ENCODE measurements around the gene LTV1. TPM values are rescaled to one million over a fixed set of nuclear protein-coding genes. Genes with fewer than 3 reads are reported as not detected.
"Not testable (repeated sequence)": the region's sequence is repeated elsewhere in the genome, so short reads cannot be mapped to it uniquely, and the experiment has no call there.

LTV1 gene
- total RNA-seq, 1 donor: 23.0 TPM

- no peak for DNase-seq (ENCODE audit: low read depth)
- peak overlapping the region; percentile 96 for H3K4me3 ChIP-seq (ENCODE audit: low read depth, low read length)
- no peak for TF ChIP-seq CTCF (IDR thresholded peaks at IDR 0.05; ENCODE audit: insufficient read depth, low read length)
These were observed 657 bp upstream of the LTV1 start for GRCh38 chr6:143842461-143842901.

GRCh38 chr6:143843677-143843999, 500 bp downstream of the LTV1 start:
- TF ChIP-seq CTCF (IDR thresholded peaks at IDR 0.05; ENCODE audit: insufficient read depth, low read length): no peak
- no peak for DNase-seq (ENCODE audit: low read depth)
- H3K4me3 ChIP-seq (ENCODE audit: low read depth, low read length): peak overlapping the region; percentile 96

GRCh38 chr6:143844006-143844405, 868 bp downstream of the LTV1 start:
- peak overlapping the region; percentile 96 for H3K4me3 ChIP-seq (ENCODE audit: low read depth, low read length)
- peak; percentile 11 for DNase-seq (ENCODE audit: low read depth)
- TF ChIP-seq CTCF (IDR thresholded peaks at IDR 0.05; ENCODE audit: insufficient read depth, low read length): no peak

- no peak overlapping the region for H3K4me3 ChIP-seq (ENCODE audit: low read depth, low read length)
- TF ChIP-seq CTCF (IDR thresholded peaks at IDR 0.05; ENCODE audit: insufficient read depth, low read length): no peak
- no peak for DNase-seq (ENCODE audit: low read depth)
These were observed 1.9 kb downstream of the LTV1 start for GRCh38 chr6:143845033-143845432.

GRCh38 chr6:143851706-143852105, 8.6 kb downstream of the LTV1 start:
- not testable (repeated sequence) for DNase-seq (ENCODE audit: low read depth); H3K4me3 ChIP-seq (ENCODE audit: low read depth, low read length)

- not testable (repeated sequence) for DNase-seq (ENCODE audit: low read depth); H3K4me3 ChIP-seq (ENCODE audit: low read depth, low read length)
These were observed 11.9 kb downstream of the LTV1 start for GRCh38 chr6:143855057-143855456.

- DNase-seq (ENCODE audit: low read depth); H3K4me3 ChIP-seq (ENCODE audit: low read depth, low read length): not testable (repeated sequence)
These were observed 13.6 kb downstream of the LTV1 start for GRCh38 chr6:143856762-143857161.

GRCh38 chr6:143857651-143858050, 14.5 kb downstream of the LTV1 start:
- no peak for TF ChIP-seq CTCF (IDR thresholded peaks at IDR 0.05; ENCODE audit: insufficient read depth, low read length)

More at GRCh38 chr6:143857651-143858050, 14.5 kb downstream of the LTV1 start:
- DNase-seq (ENCODE audit: low read depth): no peak
- no peak overlapping the region for H3K4me3 ChIP-seq (ENCODE audit: low read depth, low read length)

All from fibroblast of the aortic adventitia (primary cell).